HEK293 (cell line): ENCODE results near the gene PSTPIP2.

Experiments used
- GLI4 ChIP-seq: fragments of 450-650 bp; formaldehyde crosslinking; IDR thresholded peaks from 2 replicates; pipeline ENCODE4 v1.5.1; 2016; ENCODE audit warnings: missing biosample characterization, missing genetic modification characterization
- GLIS1 ChIP-seq: fragments of 450-650 bp; formaldehyde crosslinking; IDR thresholded peaks from 2 replicates; pipeline ENCODE4 v1.5.1; 2016; ENCODE audit warnings: missing biosample characterization, missing genetic modification characterization
- KLF1 ChIP-seq: fragments of 450-650 bp; formaldehyde crosslinking; IDR thresholded peaks from 2 replicates; pipeline ENCODE4 v1.5.1; 2016; ENCODE audit warnings: missing biosample characterization, missing genetic modification characterization
- KLF10 ChIP-seq: fragments of 450-650 bp; IDR thresholded peaks from 2 replicates; pipeline ENCODE4 v1.5.1; 2018; ENCODE audit warnings: missing biosample characterization, mild to moderate bottlenecking, missing genetic modification characterization
- PBX3 ChIP-seq: sonication (generic); formaldehyde crosslinking; IDR thresholded peaks from 2 replicates; pipeline ENCODE4 v1.8.1; 2022; ENCODE audit warnings: mild to moderate bottlenecking, moderate library complexity, missing genetic modification reagents
- REPIN1 ChIP-seq: fragments of 450-650 bp; formaldehyde crosslinking; IDR thresholded peaks from 2 replicates; pipeline ENCODE4 v1.5.1; 2017; ENCODE audit warnings: missing biosample characterization, missing genetic modification characterization, low read depth
- SP2 ChIP-seq: fragments of 450-650 bp; formaldehyde crosslinking; IDR thresholded peaks from 2 replicates; pipeline ENCODE4 v1.5.1; 2016; ENCODE audit warnings: missing biosample characterization, missing genetic modification characterization
- ZBTB11 ChIP-seq: fragments of 450-650 bp; formaldehyde crosslinking; conservative IDR thresholded peaks from 2 replicates; pipeline ENCODE4 v1.5.1; 2016; ENCODE audit warnings: low read depth, missing biosample characterization, missing genetic modification characterization
- ZBTB48 ChIP-seq: fragments of 450-650 bp; formaldehyde crosslinking; IDR thresholded peaks from 2 replicates; pipeline ENCODE4 v1.5.1; 2016; ENCODE audit warnings: missing biosample characterization, missing genetic modification characterization
- ZBTB49 ChIP-seq: fragments of 450-650 bp; formaldehyde crosslinking; IDR thresholded peaks from 2 replicates; pipeline ENCODE4 v1.5.1; 2016; ENCODE audit warnings: missing biosample characterization, missing genetic modification characterization, low read depth
- ZNF214 ChIP-seq: fragments of 450-650 bp; formaldehyde crosslinking; IDR thresholded peaks from 2 replicates; pipeline ENCODE4 v1.5.1; 2017; ENCODE audit warnings: missing biosample characterization, mild to moderate bottlenecking, missing genetic modification characterization, borderline replicate concordance
- ZNF239 ChIP-seq: fragments of 450-650 bp; formaldehyde crosslinking; IDR thresholded peaks from 2 replicates; pipeline ENCODE4 v1.5.1; 2016; ENCODE audit warnings: missing biosample characterization, missing genetic modification characterization
- ZNF26 ChIP-seq: fragments of 450-650 bp; formaldehyde crosslinking; IDR thresholded peaks from 2 replicates; pipeline ENCODE4 v1.5.1; 2016; ENCODE audit warnings: missing biosample characterization, missing genetic modification characterization
- ZNF280D ChIP-seq: fragments of 450-650 bp; formaldehyde crosslinking; IDR thresholded peaks from 2 replicates; pipeline ENCODE4 v1.5.1; 2016; ENCODE audit warnings: missing biosample characterization, missing genetic modification characterization
- ZNF362 ChIP-seq: fragments of 450-650 bp; formaldehyde crosslinking; IDR thresholded peaks from 2 replicates; pipeline ENCODE4 v1.5.1; 2016; ENCODE audit warnings: missing biosample characterization, missing genetic modification characterization
- ZNF423 ChIP-seq: fragments of 450-650 bp; formaldehyde crosslinking; IDR thresholded peaks from 2 replicates; pipeline ENCODE4 v1.5.1; 2016; ENCODE audit warnings: missing biosample characterization, missing genetic modification characterization
- ZNF48 ChIP-seq: fragments of 450-650 bp; formaldehyde crosslinking; IDR thresholded peaks from 2 replicates; pipeline ENCODE4 v1.5.1; 2016; ENCODE audit warnings: missing biosample characterization, missing genetic modification characterization
- ZNF513 ChIP-seq: fragments of 450-650 bp; IDR thresholded peaks from 2 replicates; pipeline ENCODE4 v1.5.1; 2018; ENCODE audit warnings: missing biosample characterization, missing genetic modification characterization
- ZNF561 ChIP-seq: fragments of 450-650 bp; IDR thresholded peaks from 2 replicates; pipeline ENCODE4 v1.5.1; 2018; ENCODE audit warnings: missing biosample characterization, missing genetic modification characterization, borderline replicate concordance
- ZNF639 ChIP-seq: fragments of 450-650 bp; formaldehyde crosslinking; IDR thresholded peaks from 2 replicates; pipeline ENCODE4 v1.5.1; 2016; ENCODE audit warnings: missing biosample characterization, missing genetic modification characterization
- ZNF785 ChIP-seq: fragments of 450-650 bp; formaldehyde crosslinking; IDR thresholded peaks from 2 replicates; pipeline ENCODE4 v1.5.1; 2016; ENCODE audit warnings: missing biosample characterization, missing genetic modification characterization
- ZNF843 ChIP-seq: fragments of 450-650 bp; formaldehyde crosslinking; IDR thresholded peaks from 2 replicates; pipeline ENCODE4 v1.5.1; 2016; ENCODE audit warnings: missing biosample characterization, missing genetic modification characterization
- ZSCAN30 ChIP-seq: fragments of 450-650 bp; IDR thresholded peaks from 2 replicates; pipeline ENCODE4 v1.5.1; 2018; ENCODE audit warnings: missing biosample characterization, mild to moderate bottlenecking, missing genetic modification characterization, moderate library complexity

PSTPIP2 gene

GRCh38 chr18:46104128-46104911 is 32.3 kb upstream of the PSTPIP2 start, which contains the start of gene HAUS1 (continued):
- TF ChIP-seq ZBTB49 (no peak), ZNF843 (tag by site-specific recombination) (peak; percentile 59; the same call in 1 of the 2 replicates), ZNF48 (no peak), ZNF423 (tag by site-specific recombination) (no peak), REPIN1 (no peak), ZNF785 (tag by site-specific recombination) (no peak), ZNF362 (no peak), GLIS1 (tag by site-specific recombination) (peak; percentile 61), ZNF239 (tag by site-specific recombination) (no peak), ZNF214 (tag by site-specific recombination) (no peak), KLF1 (no peak), ZBTB11 (peak; percentile 81), GLI4 (tag by site-specific recombination) (no peak), ZNF639 (peak; percentile 55; the same call in 1 of the 2 replicates), ZBTB48 (tag by site-specific recombination) (no peak), ZNF561 (peak; percentile 76; the same call in 1 of the 2 replicates), PBX3 (no peak), SP2 (tag by site-specific recombination) (peak; percentile 75), KLF10 (tag by site-specific recombination) (no peak), ZNF513 (no peak), ZNF280D (0 out of 2 replicates have a peak, but pooled peaks have one; percentile 53), ZSCAN30 (peak; percentile 38; the same call in 1 of the 2 replicates), ZNF26 (tag by site-specific recombination) (no peak)
